ENCODE results near the gene SUSD6.
A peak's percentile ranks its signal among the peaks of the same experiment; 100 is the strongest.

Gene SUSD6

DNA sequence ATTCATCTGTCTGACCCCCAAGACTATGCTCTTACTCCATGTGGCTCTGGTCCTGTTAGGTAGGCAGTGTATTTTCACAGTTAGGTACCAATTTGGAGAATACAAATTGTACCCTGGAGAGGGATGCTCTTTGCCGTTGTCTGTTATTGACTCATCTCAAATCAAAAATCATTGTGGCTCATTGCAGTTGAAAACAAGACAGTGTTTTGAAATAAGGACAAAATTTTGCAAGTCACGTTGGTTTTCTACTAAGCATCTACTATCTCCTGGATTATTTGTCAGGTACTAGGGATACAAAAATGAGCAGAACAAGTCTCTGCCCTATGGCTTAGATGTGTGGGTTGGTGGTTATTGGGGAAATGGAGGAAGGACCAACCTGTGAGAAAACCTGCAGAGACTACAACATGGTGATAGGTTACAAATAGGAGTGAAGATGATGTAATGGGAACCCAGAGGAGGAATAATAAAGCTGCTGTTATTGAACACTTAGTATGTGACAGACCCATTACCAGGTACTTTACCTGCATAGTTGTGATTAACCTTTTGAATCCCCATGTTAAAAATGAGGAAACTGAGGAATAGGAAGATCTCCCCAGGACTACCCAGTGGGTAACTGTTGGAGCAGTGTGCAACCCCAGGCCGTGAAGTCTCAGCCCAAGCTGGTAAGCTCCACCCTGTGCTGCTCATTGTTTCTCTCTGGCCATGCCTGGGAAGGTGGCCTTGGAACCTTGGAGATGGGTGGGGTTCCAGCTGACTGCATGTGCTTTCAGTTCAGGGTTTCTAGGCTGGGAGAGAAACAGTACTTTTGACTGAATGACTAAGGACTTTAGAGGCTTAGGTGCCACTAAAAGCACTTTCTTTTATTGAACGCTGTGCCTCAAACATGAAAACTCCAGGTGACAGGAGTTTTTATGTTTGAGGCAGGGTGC lies 82.7 kb downstream of the SUSD6 start:
- Histone ChIP-seq H3K9me2 (replicated peaks; ENCODE audit: control insufficient read depth, low read length) (no peaks in the 10 kb centered on the region), H3F3A (ENCODE audit: control insufficient read depth, insufficient read depth) (peaks cover 6% of the 10 kb centered on the region), H3K4me1 (ENCODE audit: control insufficient read depth, low read length) (peaks cover 60% of the 10 kb centered on the region), H4K20me1 (ENCODE audit: control insufficient read depth, insufficient read depth, low read depth, low read length) (peaks cover 5% of the 10 kb centered on the region; the same call in 1 of the 2 replicates), H3K9me3 (ENCODE audit: control insufficient read depth, insufficient read depth, low read length) (no peaks in the 10 kb centered on the region), H3K27ac (ENCODE audit: low read depth, low read length) (peak overlapping the region; percentile 64), H3K36me3 (ENCODE audit: control insufficient read depth, low read length) (peaks cover 23% of the 10 kb centered on the region), H3K4me2 (ENCODE audit: low read length) (peak overlapping the region; percentile 74), H3K4me3 (ENCODE audit: low read length) (peak overlapping the region; percentile 59), H3K27me3 (ENCODE audit: control insufficient read depth, low read length) (no peaks in the 10 kb centered on the region), H3K79me2 (ENCODE audit: control insufficient read depth, low read length) (peaks cover 87% of the 10 kb centered on the region)
- TF ChIP-seq CTCF (IDR thresholded peaks at IDR 0.05; ENCODE audit: low read depth, low read length, poor library complexity, severe bottlenecking), result no peak
- no peak for TF ChIP-seq EZH2phosphoT487 (IDR thresholded peaks at IDR 0.05; ENCODE audit: borderline replicate concordance, low read length)

GRCh38 chr14:69694730-69695281 lies 83.4 kb downstream of the SUSD6 start:
- Histone ChIP-seq H3K27me3 (ENCODE audit: control insufficient read depth, low read length) (no peaks in the 10 kb centered on the region), H3K79me2 (ENCODE audit: control insufficient read depth, low read length) (peaks cover 92% of the 10 kb centered on the region), H3K4me1 (ENCODE audit: control insufficient read depth, low read length) (peaks cover 60% of the 10 kb centered on the region), H3K9me2 (replicated peaks; ENCODE audit: control insufficient read depth, low read length) (no peaks in the 10 kb centered on the region), H3K4me2 (ENCODE audit: low read length) (peak overlapping the region; percentile 74), H3K9me3 (ENCODE audit: control insufficient read depth, insufficient read depth, low read length) (no peaks in the 10 kb centered on the region), H3K27ac (ENCODE audit: low read depth, low read length) (peak overlapping the region; percentile 64), H3K36me3 (ENCODE audit: control insufficient read depth, low read length) (peaks cover 23% of the 10 kb centered on the region), H4K20me1 (ENCODE audit: control insufficient read depth, insufficient read depth, low read depth, low read length) (peaks cover 5% of the 10 kb centered on the region; the same call in 1 of the 2 replicates), H3F3A (ENCODE audit: control insufficient read depth, insufficient read depth) (peaks cover 6% of the 10 kb centered on the region), H3K4me3 (ENCODE audit: low read length) (peak overlapping the region; percentile 59)
- TF ChIP-seq CTCF (IDR thresholded peaks at IDR 0.05; ENCODE audit: low read depth, low read length, poor library complexity, severe bottlenecking) (no peak), EZH2phosphoT487 (IDR thresholded peaks at IDR 0.05; ENCODE audit: borderline replicate concordance, low read length) (no peak)

- Histone ChIP-seq H3K4me2 (ENCODE audit: low read length) (peak overlapping the region; percentile 74), H3K9me2 (replicated peaks; ENCODE audit: control insufficient read depth, low read length) (no peaks in the 10 kb centered on the region), H3K79me2 (ENCODE audit: control insufficient read depth, low read length) (peaks cover 88% of the 10 kb centered on the region), H3K9me3 (ENCODE audit: control insufficient read depth, insufficient read depth, low read length) (no peaks in the 10 kb centered on the region), H3F3A (ENCODE audit: control insufficient read depth, insufficient read depth) (peaks cover 6% of the 10 kb centered on the region), H3K27ac (ENCODE audit: low read depth, low read length) (peak overlapping the region; percentile 64), H3K4me1 (ENCODE audit: control insufficient read depth, low read length) (peaks cover 63% of the 10 kb centered on the region), H3K27me3 (ENCODE audit: control insufficient read depth, low read length) (no peaks in the 10 kb centered on the region), H4K20me1 (ENCODE audit: control insufficient read depth, insufficient read depth, low read depth, low read length) (peaks cover 5% of the 10 kb centered on the region; the same call in 1 of the 2 replicates), H3K36me3 (ENCODE audit: control insufficient read depth, low read length) (peaks cover 23% of the 10 kb centered on the region), H3K4me3 (ENCODE audit: low read length) (peak overlapping the region; percentile 59)
- TF ChIP-seq CTCF (IDR thresholded peaks at IDR 0.05; ENCODE audit: low read depth, low read length, poor library complexity, severe bottlenecking) (no peak), EZH2phosphoT487 (IDR thresholded peaks at IDR 0.05; ENCODE audit: borderline replicate concordance, low read length) (no peak)
Observed at GRCh38 chr14:69695322-69696203, 84.2 kb downstream of the SUSD6 start.

All from DOHH2 (cell line).